ENCODE results near the gene KDM5A.
"Not testable (repeated sequence)": the region's sequence is repeated elsewhere in the genome, so short reads cannot be mapped to it uniquely, and the experiment has no call there.

Gene KDM5A

GRCh38 chr12:359091-359490 lies 30.0 kb downstream of the KDM5A start:
- Histone ChIP-seq H3K27me3 (ENCODE audit: insufficient read depth, insufficient read length) (no peaks in the 10 kb centered on the region), H3K4me3 (ENCODE audit: insufficient read length, low read depth) (no peak overlapping the region), H3K9ac (ENCODE audit: insufficient read length, low read depth) (no peak overlapping the region), H3K9me3 (ENCODE audit: insufficient read depth, low read length) (peaks cover 14% of the 10 kb centered on the region), H3K36me3 (ENCODE audit: insufficient read depth, insufficient read length, low read length) (peaks cover 86% of the 10 kb centered on the region), H3K4me1 (ENCODE audit: insufficient read depth, insufficient read length) (no peaks in the 10 kb centered on the region)
- TF ChIP-seq SUZ12 (IDR thresholded peaks at IDR 0.05; ENCODE audit: extremely low read depth, insufficient read depth, insufficient read length) (no peak), YY1 (IDR thresholded peaks at IDR 0.05; ENCODE audit: insufficient read depth, insufficient read length) (no peak), ZNF274 (IDR thresholded peaks at IDR 0.05; ENCODE audit: low read depth, low read length) (no peak)
- no peak for DNase-seq (ENCODE audit: low read depth, low spot score)

DNA sequence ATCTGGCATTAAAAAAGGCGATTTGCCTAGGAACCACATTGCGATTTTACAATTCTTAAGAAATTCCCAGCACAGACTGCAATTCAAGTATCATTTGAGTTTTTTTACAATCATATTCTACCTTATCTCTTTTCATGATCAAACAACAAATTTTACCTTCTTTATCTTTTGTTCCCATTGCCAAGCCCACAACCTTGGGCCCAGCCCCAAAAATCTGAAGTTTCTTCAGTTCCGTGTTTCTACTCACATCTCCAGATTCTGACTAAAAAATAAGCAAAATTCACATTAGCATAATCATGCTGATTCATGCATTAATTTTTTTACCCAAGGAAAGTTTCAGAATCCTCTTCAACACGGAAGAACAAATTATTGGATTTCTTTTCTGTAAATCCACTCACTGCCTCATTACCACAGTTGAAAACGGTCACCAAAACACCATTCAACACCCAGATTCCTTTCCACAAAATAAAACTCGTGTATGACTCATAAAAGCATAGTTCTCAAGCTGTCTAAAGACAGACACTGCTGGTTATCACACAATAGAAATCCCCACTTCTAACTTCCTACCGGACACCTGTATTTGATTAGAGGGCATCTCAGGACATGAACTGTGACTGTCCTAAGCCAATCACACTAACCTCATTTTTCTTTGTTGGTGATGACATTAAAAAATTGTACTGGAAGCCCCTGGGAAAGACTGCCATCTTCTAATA lies 32.7 kb downstream of the KDM5A start:
- Histone ChIP-seq H3K9me3 (ENCODE audit: insufficient read depth, low read length) (peaks cover 14% of the 10 kb centered on the region), H3K4me1 (ENCODE audit: insufficient read depth, insufficient read length) (no peaks in the 10 kb centered on the region), H3K4me3 (ENCODE audit: insufficient read length, low read depth) (no peak overlapping the region), H3K36me3 (ENCODE audit: insufficient read depth, insufficient read length, low read length) (peaks cover 86% of the 10 kb centered on the region), H3K9ac (ENCODE audit: insufficient read length, low read depth) (no peak overlapping the region), H3K27me3 (ENCODE audit: insufficient read depth, insufficient read length) (no peaks in the 10 kb centered on the region)
- DNase-seq (ENCODE audit: low read depth, low spot score) = no peak
- TF ChIP-seq YY1 (IDR thresholded peaks at IDR 0.05; ENCODE audit: insufficient read depth, insufficient read length) = no peak
- no peak for TF ChIP-seq ZNF274 (IDR thresholded peaks at IDR 0.05; ENCODE audit: low read depth, low read length)
- TF ChIP-seq SUZ12 (IDR thresholded peaks at IDR 0.05; ENCODE audit: extremely low read depth, insufficient read depth, insufficient read length) = no peak

- not testable (repeated sequence) for H3K9ac ChIP-seq (ENCODE audit: insufficient read length, low read depth); DNase-seq (ENCODE audit: low read depth, low spot score)
- peaks cover 74% of the 10 kb centered on the region for H3K36me3 ChIP-seq (ENCODE audit: insufficient read depth, insufficient read length, low read length)
These were observed 37.9 kb downstream of the KDM5A start for GRCh38 chr12:351197-351596.

DNA sequence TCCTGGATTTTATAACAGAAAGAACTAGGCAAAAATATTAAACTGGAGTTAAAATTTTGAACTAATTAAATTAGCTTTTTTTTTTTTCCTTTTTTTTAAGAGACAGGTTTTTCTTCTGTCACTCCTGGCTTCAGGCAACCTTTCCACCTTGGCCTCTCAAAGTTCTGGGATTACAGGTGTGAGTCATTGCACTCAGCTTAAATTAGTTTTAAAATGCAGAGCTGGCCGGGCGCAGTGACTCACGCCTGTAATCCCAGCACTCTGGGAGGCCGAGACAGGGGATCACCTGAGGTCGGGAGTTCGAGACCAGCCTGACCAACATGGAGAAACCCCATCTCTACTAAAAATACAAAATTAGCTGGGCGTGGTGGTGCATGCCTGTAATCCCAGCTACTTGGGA lies 39.5 kb downstream of the KDM5A start:
- not testable (repeated sequence) for H3K4me3 ChIP-seq (ENCODE audit: insufficient read length, low read depth); H3K4me1 ChIP-seq (ENCODE audit: insufficient read depth, insufficient read length); H3K27me3 ChIP-seq (ENCODE audit: insufficient read depth, insufficient read length); H3K9ac ChIP-seq (ENCODE audit: insufficient read length, low read depth); DNase-seq (ENCODE audit: low read depth, low spot score); H3K9me3 ChIP-seq (ENCODE audit: insufficient read depth, low read length)
- peaks cover 60% of the 10 kb centered on the region for H3K36me3 ChIP-seq (ENCODE audit: insufficient read depth, insufficient read length, low read length)

More at GRCh38 chr12:351197-351596, 37.9 kb downstream of the KDM5A start:
- not testable (repeated sequence) for H3K9me3 ChIP-seq (ENCODE audit: insufficient read depth, low read length); H3K4me3 ChIP-seq (ENCODE audit: insufficient read length, low read depth); H3K4me1 ChIP-seq (ENCODE audit: insufficient read depth, insufficient read length); H3K27me3 ChIP-seq (ENCODE audit: insufficient read depth, insufficient read length)

GRCh38 chr12:343036-343435 lies 46.1 kb downstream of the KDM5A start:
- not testable (repeated sequence) for H3K4me3 ChIP-seq (ENCODE audit: insufficient read length, low read depth); H3K4me1 ChIP-seq (ENCODE audit: insufficient read depth, insufficient read length); H3K27me3 ChIP-seq (ENCODE audit: insufficient read depth, insufficient read length); H3K9me3 ChIP-seq (ENCODE audit: insufficient read depth, low read length); H3K9ac ChIP-seq (ENCODE audit: insufficient read length, low read depth)
- H3K36me3 ChIP-seq (ENCODE audit: insufficient read depth, insufficient read length, low read length) = peaks cover 37% of the 10 kb centered on the region
- DNase-seq (ENCODE audit: low read depth, low spot score) = peak; percentile 74

- TF ChIP-seq YY1 (IDR thresholded peaks at IDR 0.05; ENCODE audit: insufficient read depth, insufficient read length) (no peak), SUZ12 (IDR thresholded peaks at IDR 0.05; ENCODE audit: extremely low read depth, insufficient read depth, insufficient read length) (no peak), ZNF274 (IDR thresholded peaks at IDR 0.05; ENCODE audit: low read depth, low read length) (no peak)
- H3K9me3 ChIP-seq (ENCODE audit: insufficient read depth, low read length) = peaks cover 2% of the 10 kb centered on the region; the same call in 1 of the 2 replicates
- H3K4me1 ChIP-seq (ENCODE audit: insufficient read depth, insufficient read length) = no peaks in the 10 kb centered on the region
- no peak overlapping the region for H3K9ac ChIP-seq (ENCODE audit: insufficient read length, low read depth)
- H3K36me3 ChIP-seq (ENCODE audit: insufficient read depth, insufficient read length, low read length) = peaks cover 71% of the 10 kb centered on the region
- no peak for DNase-seq (ENCODE audit: low read depth, low spot score)
- no peaks in the 10 kb centered on the region for H3K27me3 ChIP-seq (ENCODE audit: insufficient read depth, insufficient read length)
- no peak overlapping the region for H3K4me3 ChIP-seq (ENCODE audit: insufficient read length, low read depth)
These were observed 52.1 kb downstream of the KDM5A start for GRCh38 chr12:337039-337438.

- Histone ChIP-seq H3K4me1 (ENCODE audit: insufficient read depth, insufficient read length) (no peaks in the 10 kb centered on the region), H3K9me3 (ENCODE audit: insufficient read depth, low read length) (no peaks in the 10 kb centered on the region), H3K27me3 (ENCODE audit: insufficient read depth, insufficient read length) (no peaks in the 10 kb centered on the region), H3K4me3 (ENCODE audit: insufficient read length, low read depth) (no peak overlapping the region), H3K9ac (ENCODE audit: insufficient read length, low read depth) (no peak overlapping the region), H3K36me3 (ENCODE audit: insufficient read depth, insufficient read length, low read length) (peaks cover 74% of the 10 kb centered on the region)
- no peak for DNase-seq (ENCODE audit: low read depth, low spot score)
- TF ChIP-seq YY1 (IDR thresholded peaks at IDR 0.05; ENCODE audit: insufficient read depth, insufficient read length) = no peak
- no peak for TF ChIP-seq SUZ12 (IDR thresholded peaks at IDR 0.05; ENCODE audit: extremely low read depth, insufficient read depth, insufficient read length)
- no peak for TF ChIP-seq ZNF274 (IDR thresholded peaks at IDR 0.05; ENCODE audit: low read depth, low read length)
These were observed 55.0 kb downstream of the KDM5A start for GRCh38 chr12:334125-334524.

- DNase-seq (ENCODE audit: low read depth, low spot score) = no peak
- TF ChIP-seq SUZ12 (IDR thresholded peaks at IDR 0.05; ENCODE audit: extremely low read depth, insufficient read depth, insufficient read length) = no peak
- TF ChIP-seq YY1 (IDR thresholded peaks at IDR 0.05; ENCODE audit: insufficient read depth, insufficient read length) = no peak
- TF ChIP-seq ZNF274 (IDR thresholded peaks at IDR 0.05; ENCODE audit: low read depth, low read length) = no peak
- H3K36me3 ChIP-seq (ENCODE audit: insufficient read depth, insufficient read length, low read length) = peaks cover 78% of the 10 kb centered on the region
- H3K9me3 ChIP-seq (ENCODE audit: insufficient read depth, low read length) = no peaks in the 10 kb centered on the region
- H3K9ac ChIP-seq (ENCODE audit: insufficient read length, low read depth) = no peak overlapping the region
- no peaks in the 10 kb centered on the region for H3K4me1 ChIP-seq (ENCODE audit: insufficient read depth, insufficient read length)
- H3K27me3 ChIP-seq (ENCODE audit: insufficient read depth, insufficient read length) = no peaks in the 10 kb centered on the region
- H3K4me3 ChIP-seq (ENCODE audit: insufficient read length, low read depth) = no peak overlapping the region
These were observed 56.4 kb downstream of the KDM5A start for GRCh38 chr12:332581-333205.

All from NT2/D1 (cell line).